Measurements from ENCODE around the gene USP37.

GRCh38 chr2:218570850-218571249 lies 2.7 kb upstream of the USP37 start:
- TF ChIP-seq, protein P1, sequence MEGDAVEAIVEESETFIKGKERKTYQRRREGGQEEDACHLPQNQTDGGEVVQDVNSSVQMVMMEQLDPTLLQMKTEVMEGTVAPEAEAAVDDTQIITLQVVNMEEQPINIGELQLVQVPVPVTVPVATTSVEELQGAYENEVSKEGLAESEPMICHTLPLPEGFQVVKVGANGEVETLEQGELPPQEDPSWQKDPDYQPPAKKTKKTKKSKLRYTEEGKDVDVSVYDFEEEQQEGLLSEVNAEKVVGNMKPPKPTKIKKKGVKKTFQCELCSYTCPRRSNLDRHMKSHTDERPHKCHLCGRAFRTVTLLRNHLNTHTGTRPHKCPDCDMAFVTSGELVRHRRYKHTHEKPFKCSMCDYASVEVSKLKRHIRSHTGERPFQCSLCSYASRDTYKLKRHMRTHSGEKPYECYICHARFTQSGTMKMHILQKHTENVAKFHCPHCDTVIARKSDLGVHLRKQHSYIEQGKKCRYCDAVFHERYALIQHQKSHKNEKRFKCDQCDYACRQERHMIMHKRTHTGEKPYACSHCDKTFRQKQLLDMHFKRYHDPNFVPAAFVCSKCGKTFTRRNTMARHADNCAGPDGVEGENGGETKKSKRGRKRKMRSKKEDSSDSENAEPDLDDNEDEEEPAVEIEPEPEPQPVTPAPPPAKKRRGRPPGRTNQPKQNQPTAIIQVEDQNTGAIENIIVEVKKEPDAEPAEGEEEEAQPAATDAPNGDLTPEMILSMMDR (IDR thresholded peaks at IDR 0.05; ENCODE audit: borderline replicate concordance, extremely low read depth, low read length, poor library complexity, severe bottlenecking): no peak
- no peak for TF ChIP-seq EZH2 (IDR thresholded peaks at IDR 0.05; ENCODE audit: borderline replicate concordance, low read depth, low read length, severe bottlenecking)

Measured in DND-41 (cell line).